Transverse colon (tissue), 3 donors: ENCODE measurements around the gene C1orf21.

ENCODE experiments used
- CTCF ChIP-seq, 5 experiments: fragments of 200-600 bp in 3 of 5; fragments of 450-650 bp in 2 of 5; sonication (generic) in 3 of 5; IDR thresholded peaks; 1 replicate in 2 of 5; 2 replicates in 3 of 5; pipeline ENCODE4 v1.5.1; 2016 to 2017; ENCODE audit warnings: antibody characterized with exemption in 5 of 5, inconsistent platforms in 3 of 5, mild to moderate bottlenecking in 2 of 5, moderate library complexity in 1 of 5
- POLR2A ChIP-seq: fragments of 450-650 bp; IDR thresholded peaks from one replicate; pipeline ENCODE4 v1.6.1; 2016; ENCODE audit warnings: antibody characterized with exemption, mild to moderate bottlenecking, moderate library complexity

- TF ChIP-seq CTCF (IDR thresholded peaks at IDR 0.05) (no peak), POLR2A (no peak)
These were observed 32.7 kb downstream of the C1orf21 start for GRCh38 chr1:184419350-184420161.
